Endothelial cell of umbilical vein (primary cell): ENCODE measurements around the gene HOXD8. TPM values are rescaled to one million over a fixed set of nuclear protein-coding genes. Genes with fewer than 3 reads are reported as not detected.

Experiments used
- BruUV-seq: library from RNA; stranded (reverse); fragments of 400-500 nt; replicated peaks from 2 replicates; lab custom pipeline; 2021; lab: Mats Ljungman, UMichigan
- CTCF ChIA-PET: fragments of 300-600, 350-600 bp; sonication (Branson Sonifier 250); formaldehyde crosslinking; loops from one replicate; lab custom pipeline; 2021; ENCODE audit warnings: antibody characterized with exemption, inconsistent platforms; lab: Charles Lee
- POLR2A ChIA-PET: fragments of 300-600, 350-600 bp; sonication (Branson Sonifier 250); formaldehyde crosslinking; loops from one replicate; lab custom pipeline; 2021; ENCODE audit warnings: antibody characterized with exemption, inconsistent platforms; lab: Charles Lee
- DNase-seq: peaks from one replicate; pipeline ENCODE4 v3.0.0-alpha.2; 2011; ENCODE audit warnings: low read depth, low spot score
- FAIRE-seq: peaks from 2 replicates; lab custom pipeline; 2011; peaks lifted over from hg19 to GRCh38; lab: Jason Lieb, UNC
- H2AFZ ChIP-seq: 2 replicates; pipeline ENCODE4 v1.6.0; 2012; ENCODE audit warnings: low read depth, low read length, control low read depth, inconsistent platforms
- H3K27ac ChIP-seq: 2 replicates; pipeline ENCODE4 v1.5.1; 2011; ENCODE audit warnings: low read depth, mild to moderate bottlenecking, control low read depth, low read length, moderate library complexity; ENCODE audit not compliant: insufficient read depth
- H3K27me3 ChIP-seq, 2 experiments: 2 replicates each; pipeline versions ENCODE4 v1.6.0 to v1.6.1; 2011; ENCODE audit warnings: low read length in 2 of 2, mixed read lengths in 1 of 2; ENCODE audit not compliant: control insufficient read depth in 2 of 2, insufficient read depth in 2 of 2
- H3K36me3 ChIP-seq, 2 experiments: 2 replicates in 1 of 2; 3 replicates in 1 of 2; pipeline ENCODE4 v1.5.1; 2011; ENCODE audit warnings: low read length in 2 of 2, mild to moderate bottlenecking in 1 of 2, moderate library complexity in 1 of 2; ENCODE audit not compliant: control insufficient read depth in 2 of 2, insufficient read depth in 2 of 2; ENCODE audit errors: extremely low read depth in 1 of 2
- H3K4me1 ChIP-seq: 3 replicates; pipeline ENCODE4 v1.5.1; 2011; ENCODE audit warnings: mild to moderate bottlenecking, low read length; ENCODE audit not compliant: control insufficient read depth, insufficient read depth; ENCODE audit errors: extremely low read depth
- H3K4me2 ChIP-seq: 2 replicates; pipeline ENCODE4 v1.6.1; 2011; ENCODE audit warnings: low read length, control low read depth, mixed read lengths; ENCODE audit not compliant: insufficient read depth
- H3K4me3 ChIP-seq, 3 experiments: fragments of 200-600 bp in 1 of 3; sonication (generic), shearing (Covaris generic) in 1 of 3; replicated peaks in 1 of 3; 2 replicates each; pipeline ENCODE4 v1.5.1; 2011 to 2016; ENCODE audit warnings: control low read depth in 3 of 3, low read length in 3 of 3, mild to moderate bottlenecking in 2 of 3, inconsistent platforms in 1 of 3, low read depth in 1 of 3, moderate library complexity in 1 of 3; ENCODE audit not compliant: insufficient read depth in 1 of 3
- H3K79me2 ChIP-seq: 2 replicates; pipeline ENCODE4 v1.6.0; 2012; ENCODE audit warnings: low read length, inconsistent platforms; ENCODE audit not compliant: control insufficient read depth, insufficient read depth
- H3K9ac ChIP-seq: replicated peaks from 2 replicates; pipeline ENCODE3; 2011; ENCODE audit warnings: low read length, control low read depth; ENCODE audit not compliant: insufficient read depth; ENCODE audit errors: extremely low read depth
- H3K9me1 ChIP-seq: replicated peaks from 3 replicates; pipeline ENCODE4 v1.6.0; 2011; ENCODE audit warnings: mild to moderate bottlenecking, low read length; ENCODE audit not compliant: control insufficient read depth, insufficient read depth; ENCODE audit errors: extremely low read depth
- H3K9me3 ChIP-seq: replicated peaks from 2 replicates; pipeline ENCODE4 v1.5.1; 2012; ENCODE audit warnings: low read length, inconsistent platforms; ENCODE audit not compliant: control insufficient read depth, insufficient read depth
- H4K20me1 ChIP-seq: replicated peaks from 2 replicates; pipeline ENCODE3; 2011; ENCODE audit warnings: mild to moderate bottlenecking, low read length; ENCODE audit not compliant: control insufficient read depth, insufficient read depth; ENCODE audit errors: extremely low read depth
- CTCF ChIP-seq, 2 donors: IDR thresholded peaks; 1 replicate in 1 of 2; 2 replicates in 1 of 2; pipeline ENCODE4 v1.5.1; 2011; ENCODE audit warnings: low read length in 2 of 2, mild to moderate bottlenecking in 2 of 2, moderate library complexity in 2 of 2, control low read depth in 1 of 2, inconsistent platforms in 1 of 2, low read depth in 1 of 2; ENCODE audit not compliant: insufficient read depth in 1 of 2; ENCODE audit errors: extremely low read depth in 1 of 2
- EZH2 ChIP-seq: IDR thresholded peaks from 2 replicates; pipeline ENCODE4 v1.6.1; 2012; ENCODE audit warnings: borderline replicate concordance, low read depth, mild to moderate bottlenecking, moderate library complexity, low read length, inconsistent platforms; ENCODE audit not compliant: severe bottlenecking
- FOS ChIP-seq: IDR thresholded peaks from 2 replicates; pipeline ENCODE4 v1.6.1; 2011; ENCODE audit warnings: mild to moderate bottlenecking, low read length, moderate library complexity, borderline replicate concordance; ENCODE audit not compliant: insufficient read depth
- GATA2 ChIP-seq: IDR thresholded peaks from 2 replicates; pipeline ENCODE4 v1.7.0; 2011; ENCODE audit warnings: low read depth, mild to moderate bottlenecking, moderate library complexity, mixed read lengths, low read length; ENCODE audit not compliant: insufficient read length, insufficient read depth
- JUN ChIP-seq: IDR thresholded peaks from 2 replicates; pipeline ENCODE4 v1.6.1; 2011; ENCODE audit warnings: borderline replicate concordance, low read depth; ENCODE audit not compliant: insufficient read length, insufficient read depth
- MAX ChIP-seq: IDR thresholded peaks from 2 replicates; pipeline ENCODE4 v1.6.1; 2011; ENCODE audit not compliant: insufficient read depth, insufficient read length
- MYC ChIP-seq: IDR thresholded peaks from one replicate; pipeline ENCODE4 v1.6.1; 2011; ENCODE audit warnings: mild to moderate bottlenecking, low read depth, low read length
- POLR2A ChIP-seq: IDR thresholded peaks from 2 replicates; pipeline ENCODE4 v1.6.1; 2012; ENCODE audit warnings: low read depth, mild to moderate bottlenecking, control low read depth, low read length
- POLR2AphosphoS5 ChIP-seq: IDR thresholded peaks from 2 replicates; pipeline ENCODE4 v1.6.1; 2012; ENCODE audit warnings: low read depth, mild to moderate bottlenecking, control low read depth, low read length, moderate library complexity; ENCODE audit not compliant: insufficient read depth
- dilution Hi-C: fragments of 300-500 bp; cut with MboI; formaldehyde crosslinking; loops from one replicate; pipeline ENCODE4 v1.15.0; 2019; ENCODE audit warnings: low sequenced_read_pairs; ENCODE audit not compliant: extremely low pct_ligation_motif_present
- intact Hi-C: fragments of 100-400 bp; cut with micrococcal nuclease; formaldehyde crosslinking; loops from one replicate; pipeline ENCODE4 v1.10.0; 2022
- polyA plus RNA-seq, 4 experiments: library from polyadenylated mRNA; depleted of rRNA in 3 of 4; stranded (reverse) in 3 of 4; unstranded in 1 of 4; fragments of >200 nt; gene quantifications; 2 replicates each; pipeline versions ENCODE4 v1.2.1 to v1.2.3, GENCODE V29; 2011 to 2012; ENCODE audit warnings: missing spikeins in 1 of 4
- total RNA-seq: library from RNA; stranded (reverse); gene quantifications from 2 replicates; pipeline ENCODE4 v1.2.3, GENCODE V29; 2021

Gene HOXD8
- total and polyA plus RNA-seq, 2 donors (not counting 3 experiments of a cell fraction or from before 2014, with no cell fraction given) = 6.4 to 15.6 TPM

GRCh38 chr2:176174824-176175708 is 45.6 kb downstream of the HOXD8 start:
- dilution Hi-C loops = no loop called here
- intact Hi-C loops = loop anchor here (5.0 kb wide), 1 partner anchor 342 kb away; no protein-coding TSS in a partner anchor
- H2AFZ ChIP-seq = no peak overlapping the region

GRCh38 chr2:176175709-176176607 is 46.5 kb downstream of the HOXD8 start:
- DNase-seq = no peak
- ChIA-PET POLR2A (no interaction called here), CTCF (interaction anchor here (0.9 to 1.3 kb wide), 2 partner anchors 11 to 14 kb away, joined by 3 read pairs; no protein-coding TSS in a partner anchor)
- H3K9me3 ChIP-seq = no peaks in the 10 kb centered on the region
- dilution Hi-C loops = no loop called here
- no TSS peak for BruUV-seq
- H3K9ac ChIP-seq = no peak overlapping the region
- no peaks in the 10 kb centered on the region for H3K79me2 ChIP-seq
- no peaks in the 10 kb centered on the region for H3K9me1 ChIP-seq
- H3K4me2 ChIP-seq = no peak overlapping the region
- intact Hi-C loops = loop anchor here (5.0 kb wide), 1 partner anchor 341 kb away; no protein-coding TSS in a partner anchor
- peaks cover 24% of the 10 kb centered on the region for H3K4me1 ChIP-seq
- TF ChIP-seq CTCF (IDR thresholded peaks at IDR 0.05; ENCODE audit: extremely low read depth in 1 of 2, insufficient read depth in 1 of 2, low read depth in 1 of 2, low read length in 2 of 2) (no peak), POLR2A (no peak), MAX (no peak), GATA2 (no peak), FOS (no peak), POLR2AphosphoS5 (no peak), MYC (no peak), JUN (no peak), EZH2 (no peak)
- no peak for FAIRE-seq
- H3K27ac ChIP-seq = no peak overlapping the region
- H4K20me1 ChIP-seq = no peaks in the 10 kb centered on the region
- H3K4me3 ChIP-seq = no peak overlapping the region
- no peak overlapping the region for H2AFZ ChIP-seq
- H3K36me3 ChIP-seq = no peaks in the 10 kb centered on the region
- H3K27me3 ChIP-seq = no peaks in the 10 kb centered on the region

More at GRCh38 chr2:176174824-176175708, 45.6 kb downstream of the HOXD8 start:
- Histone ChIP-seq H3K9me1 (no peaks in the 10 kb centered on the region), H4K20me1 (no peaks in the 10 kb centered on the region), H3K9ac (no peak overlapping the region), H3K27me3 (no peaks in the 10 kb centered on the region), H3K79me2 (no peaks in the 10 kb centered on the region), H3K27ac (no peak overlapping the region), H3K36me3 (no peaks in the 10 kb centered on the region), H3K4me3 (no peak overlapping the region), H3K9me3 (no peaks in the 10 kb centered on the region), H3K4me2 (no peak overlapping the region), H3K4me1 (peaks cover 24% of the 10 kb centered on the region)
- ChIA-PET CTCF (interaction anchor here (0.7 to 3.5 kb wide), 6 partner anchors 10 to 477 kb away, joined by 3 to 20 read pairs (median 4); no protein-coding TSS in a partner anchor), POLR2A (no interaction called here)
- no TSS peak for BruUV-seq
- DNase-seq (no peak), FAIRE-seq (no peak)
- TF ChIP-seq EZH2 (no peak), JUN (no peak), POLR2AphosphoS5 (no peak), FOS (no peak)
